ENCODE data around the gene SLC22A23. TPM values are rescaled to one million over a fixed set of nuclear protein-coding genes. Genes with fewer than 3 reads are reported as not detected.

SLC22A23 gene
- total RNA-seq, 1 donor from 2014 or later = 0.05 TPM

- DNase-seq (ENCODE audit: low spot score) = no peak
- no peaks in the 10 kb centered on the region for H3K27me3 Mint-ChIP-seq (ENCODE audit: insufficient read depth)
- no peak overlapping the region for H3K27ac Mint-ChIP-seq
- H3K9me3 Mint-ChIP-seq = no peaks in the 10 kb centered on the region
- intact Hi-C loops (cut with micrococcal nuclease) = loop anchor here (5.0 kb wide), 1 partner anchor 133 kb away; no protein-coding TSS in a partner anchor
- H3K36me3 Mint-ChIP-seq (ENCODE audit: low read depth) = no peaks in the 10 kb centered on the region
- H3K4me1 Mint-ChIP-seq (ENCODE audit: low read depth) = peaks cover 7% of the 10 kb centered on the region
- H3K4me3 Mint-ChIP-seq = no peak overlapping the region
Observed at GRCh38 chr6:3409699-3410384, 47.0 kb downstream of the SLC22A23 start.

- Mint-ChIP-seq H3K27ac (no peak overlapping the region), H3K4me3 (no peak overlapping the region), H3K27me3 (ENCODE audit: insufficient read depth) (no peaks in the 10 kb centered on the region), H3K9me3 (no peaks in the 10 kb centered on the region), H3K4me1 (ENCODE audit: low read depth) (no peaks in the 10 kb centered on the region), H3K36me3 (ENCODE audit: low read depth) (no peaks in the 10 kb centered on the region)
- DNase-seq (ENCODE audit: low spot score) = no peak
- intact Hi-C loops (cut with micrococcal nuclease) = no loop called here
Observed at GRCh38 chr6:3408665-3409064, 48.2 kb downstream of the SLC22A23 start.

GRCh38 chr6:3407840-3408239 is 49.0 kb downstream of the SLC22A23 start:
- Mint-ChIP-seq H3K27me3 (ENCODE audit: insufficient read depth) (no peaks in the 10 kb centered on the region), H3K36me3 (ENCODE audit: low read depth) (no peaks in the 10 kb centered on the region), H3K4me3 (no peak overlapping the region), H3K4me1 (ENCODE audit: low read depth) (no peaks in the 10 kb centered on the region), H3K9me3 (no peaks in the 10 kb centered on the region), H3K27ac (no peak overlapping the region)
- intact Hi-C loops (cut with micrococcal nuclease) = no loop called here
- DNase-seq (ENCODE audit: low spot score) = no peak

- H3K27ac Mint-ChIP-seq = no peak overlapping the region
- H3K27me3 Mint-ChIP-seq (ENCODE audit: insufficient read depth) = no peaks in the 10 kb centered on the region
- no peak overlapping the region for H3K4me3 Mint-ChIP-seq
- no peaks in the 10 kb centered on the region for H3K4me1 Mint-ChIP-seq (ENCODE audit: low read depth)
- no peaks in the 10 kb centered on the region for H3K9me3 Mint-ChIP-seq
- no peak for DNase-seq (ENCODE audit: low spot score)
- intact Hi-C loops (cut with micrococcal nuclease) = no loop called here
- no peaks in the 10 kb centered on the region for H3K36me3 Mint-ChIP-seq (ENCODE audit: low read depth)
Observed at GRCh38 chr6:3406891-3407809, 49.7 kb downstream of the SLC22A23 start.

DNA sequence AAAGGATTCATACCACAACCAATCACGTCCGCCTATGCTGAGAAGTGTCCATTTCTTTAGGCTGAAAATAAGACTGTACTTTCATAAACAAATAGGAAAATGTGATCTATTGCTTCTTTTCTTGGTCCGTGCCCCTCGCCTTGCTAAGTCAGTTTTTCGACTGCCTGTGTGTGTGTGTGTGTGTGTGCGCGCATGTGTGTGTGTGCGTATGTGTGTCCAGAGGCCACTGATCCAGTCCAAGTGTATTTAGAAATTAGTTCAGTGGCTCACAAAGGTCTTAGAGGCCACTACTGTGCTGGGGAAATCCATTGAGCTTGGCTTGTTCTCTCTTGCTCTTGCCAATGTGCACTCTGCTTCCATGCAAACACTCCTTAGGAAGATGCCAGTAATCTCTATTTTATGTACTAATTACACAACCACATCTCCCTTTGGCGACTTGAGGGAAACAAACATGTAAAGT is 50.5 kb downstream of the SLC22A23 start:
- no peak overlapping the region for H3K4me3 Mint-ChIP-seq
- H3K9me3 Mint-ChIP-seq = no peaks in the 10 kb centered on the region
- H3K27me3 Mint-ChIP-seq (ENCODE audit: insufficient read depth) = peaks cover 2% of the 10 kb centered on the region

DNA sequence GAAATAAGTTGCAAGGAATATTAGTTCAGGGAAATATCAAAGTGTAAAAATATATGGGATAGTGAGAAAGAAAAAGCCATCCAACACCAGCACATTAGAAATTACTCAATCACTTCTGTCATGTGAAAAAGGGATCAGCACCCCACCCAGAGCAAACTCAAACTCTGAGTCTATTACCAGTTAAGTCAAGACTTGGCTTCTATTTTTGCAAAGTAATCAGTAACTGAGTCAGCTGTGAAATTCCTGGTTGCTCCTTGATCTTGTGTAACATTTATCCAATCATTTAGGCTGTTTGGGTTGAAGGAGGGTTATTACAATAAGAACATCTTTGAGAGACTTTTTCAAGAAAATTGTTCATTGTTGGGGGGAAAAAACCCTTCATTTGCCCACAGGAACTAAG is 51.2 kb downstream of the SLC22A23 start:
- Mint-ChIP-seq H3K27me3 (ENCODE audit: insufficient read depth) (peaks cover 2% of the 10 kb centered on the region), H3K27ac (no peak overlapping the region), H3K9me3 (no peaks in the 10 kb centered on the region), H3K4me1 (ENCODE audit: low read depth) (no peaks in the 10 kb centered on the region), H3K36me3 (ENCODE audit: low read depth) (no peaks in the 10 kb centered on the region), H3K4me3 (no peak overlapping the region)
- DNase-seq (ENCODE audit: low spot score) = no peak
- intact Hi-C loops (cut with micrococcal nuclease) = no loop called here

More for the DNA sequence above, 50.5 kb downstream of the SLC22A23 start:
- DNase-seq (ENCODE audit: low spot score) = no peak
- no peaks in the 10 kb centered on the region for H3K4me1 Mint-ChIP-seq (ENCODE audit: low read depth)
- no peaks in the 10 kb centered on the region for H3K36me3 Mint-ChIP-seq (ENCODE audit: low read depth)
- H3K27ac Mint-ChIP-seq = no peak overlapping the region
- intact Hi-C loops (cut with micrococcal nuclease) = no loop called here

DNA sequence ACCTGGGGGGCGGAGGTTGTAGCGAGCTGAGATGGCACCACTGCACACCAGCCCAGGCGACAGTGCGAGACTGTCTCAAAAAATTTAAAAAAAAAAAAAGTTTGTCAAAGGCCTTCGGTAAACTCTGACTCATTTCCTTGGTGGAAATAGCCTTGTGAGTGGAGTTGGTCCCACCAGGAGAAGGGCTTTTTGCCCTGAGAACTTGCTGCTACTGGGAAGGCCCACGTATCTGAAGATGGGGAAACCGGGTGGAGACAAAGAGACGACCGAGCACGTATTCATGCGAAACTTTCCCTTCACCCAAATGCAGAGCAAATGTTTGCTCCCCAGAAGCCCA is 51.7 kb downstream of the SLC22A23 start:
- Mint-ChIP-seq H3K36me3 (ENCODE audit: low read depth) (no peaks in the 10 kb centered on the region), H3K4me3 (no peak overlapping the region), H3K9me3 (no peaks in the 10 kb centered on the region), H3K27ac (no peak overlapping the region), H3K27me3 (ENCODE audit: insufficient read depth) (peaks cover 2% of the 10 kb centered on the region), H3K4me1 (ENCODE audit: low read depth) (no peaks in the 10 kb centered on the region)
- intact Hi-C loops (cut with micrococcal nuclease) = no loop called here
- no peak for DNase-seq (ENCODE audit: low spot score)

- intact Hi-C loops (cut with micrococcal nuclease) = no loop called here
- Mint-ChIP-seq H3K4me1 (ENCODE audit: low read depth) (no peaks in the 10 kb centered on the region), H3K4me3 (no peak overlapping the region), H3K27me3 (ENCODE audit: insufficient read depth) (peaks cover 2% of the 10 kb centered on the region), H3K9me3 (no peaks in the 10 kb centered on the region), H3K27ac (no peak overlapping the region), H3K36me3 (ENCODE audit: low read depth) (no peaks in the 10 kb centered on the region)
- DNase-seq (ENCODE audit: low spot score) = no peak
Observed at GRCh38 chr6:3403238-3404173, 53.3 kb downstream of the SLC22A23 start.

DNA sequence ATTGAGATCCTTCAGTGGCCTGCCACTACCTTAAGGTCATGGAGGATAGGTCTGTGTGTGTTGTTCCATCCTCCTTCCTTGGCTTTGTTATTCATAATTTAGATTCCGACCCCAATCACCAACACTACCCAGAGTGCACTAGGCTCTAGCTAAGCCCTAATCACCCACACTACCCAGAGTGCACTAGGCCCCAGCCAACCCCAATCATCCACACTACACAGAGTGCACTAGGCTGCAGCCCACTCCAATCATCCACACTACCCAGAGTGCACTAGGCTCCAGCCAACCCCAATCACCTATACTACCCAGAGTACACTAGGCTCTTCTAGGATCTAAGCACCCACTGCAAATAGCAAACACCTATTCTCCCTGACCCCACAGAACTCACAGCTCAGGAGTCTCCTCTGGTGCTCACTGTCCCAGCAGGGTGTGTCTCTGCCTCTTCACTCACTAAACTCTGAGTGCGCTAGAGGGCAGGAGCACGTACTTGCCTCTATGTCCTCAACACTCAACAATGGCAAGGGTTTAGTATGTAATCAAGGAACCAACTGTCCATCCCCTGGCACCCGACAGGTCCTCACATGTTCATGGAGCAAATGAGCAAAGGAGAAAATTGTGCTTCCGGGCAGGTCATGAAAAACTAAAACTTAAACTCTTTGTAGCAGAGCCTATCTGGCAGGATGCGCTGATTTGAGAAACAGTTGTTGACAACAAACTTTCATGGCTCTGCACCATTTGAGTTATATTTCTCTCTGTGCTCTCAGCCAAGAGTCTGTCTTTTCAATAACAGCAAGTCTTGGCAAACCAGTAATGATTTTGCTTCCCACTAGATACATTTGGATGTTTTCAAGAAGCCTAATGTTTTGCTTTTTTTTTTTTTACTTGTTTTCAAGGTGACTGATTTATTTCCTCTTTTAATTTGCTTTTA is 54.3 kb downstream of the SLC22A23 start:
- H3K27me3 Mint-ChIP-seq (ENCODE audit: insufficient read depth) = peaks cover 2% of the 10 kb centered on the region
- intact Hi-C loops (cut with micrococcal nuclease) = no loop called here
- no peak for DNase-seq (ENCODE audit: low spot score)

DNA sequence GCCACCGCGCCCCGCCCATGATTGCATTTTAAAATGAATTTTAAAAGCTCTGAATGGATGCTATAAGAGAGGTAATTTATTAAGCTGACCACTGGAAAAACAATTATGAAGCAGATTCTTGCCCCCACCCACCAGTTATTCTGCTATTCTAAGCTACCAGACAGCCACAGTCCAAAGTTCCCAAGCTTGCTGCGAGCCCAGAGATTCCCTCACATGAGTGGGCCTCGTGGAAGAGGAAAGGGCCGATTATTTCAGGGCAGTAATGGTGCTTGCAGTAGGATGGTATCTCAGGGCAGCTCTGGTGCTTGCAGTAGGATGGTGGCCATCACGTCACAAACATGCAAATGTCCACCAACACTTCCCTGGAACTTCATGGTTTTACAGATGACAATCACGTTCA is 56.7 kb downstream of the SLC22A23 start:
- H3K27me3 Mint-ChIP-seq (ENCODE audit: insufficient read depth) = peaks cover 2% of the 10 kb centered on the region
- H3K27ac Mint-ChIP-seq = no peak overlapping the region
- H3K36me3 Mint-ChIP-seq (ENCODE audit: low read depth) = no peaks in the 10 kb centered on the region
- H3K9me3 Mint-ChIP-seq = no peaks in the 10 kb centered on the region
- no peak overlapping the region for H3K4me3 Mint-ChIP-seq
- DNase-seq (ENCODE audit: low spot score) = no peak
- H3K4me1 Mint-ChIP-seq (ENCODE audit: low read depth) = no peaks in the 10 kb centered on the region
- intact Hi-C loops (cut with micrococcal nuclease) = no loop called here

More for the DNA sequence above, 54.3 kb downstream of the SLC22A23 start:
- no peaks in the 10 kb centered on the region for H3K9me3 Mint-ChIP-seq
- H3K36me3 Mint-ChIP-seq (ENCODE audit: low read depth) = no peaks in the 10 kb centered on the region
- H3K4me3 Mint-ChIP-seq = no peak overlapping the region
- no peak overlapping the region for H3K27ac Mint-ChIP-seq
- H3K4me1 Mint-ChIP-seq (ENCODE audit: low read depth) = no peaks in the 10 kb centered on the region

- no peaks in the 10 kb centered on the region for H3K4me1 Mint-ChIP-seq (ENCODE audit: low read depth)
- no peak overlapping the region for H3K27ac Mint-ChIP-seq
- intact Hi-C loops (cut with micrococcal nuclease) = no loop called here
Observed at GRCh38 chr6:3398755-3399696, 57.8 kb downstream of the SLC22A23 start.

More at GRCh38 chr6:3398755-3399696, 57.8 kb downstream of the SLC22A23 start:
- no peaks in the 10 kb centered on the region for H3K36me3 Mint-ChIP-seq (ENCODE audit: low read depth)
- peaks cover 2% of the 10 kb centered on the region for H3K27me3 Mint-ChIP-seq (ENCODE audit: insufficient read depth)
- H3K4me3 Mint-ChIP-seq = no peak overlapping the region
- no peak for DNase-seq (ENCODE audit: low spot score)
- H3K9me3 Mint-ChIP-seq = no peaks in the 10 kb centered on the region
